NCI-H2081 (cell line): ENCODE measurements around the gene HS6ST2.

Experiments used
- DNase-seq, 2 experiments: peaks; one replicate each; lab custom pipeline; 2025; lab: John Stamatoyannopoulos, UW

HS6ST2 gene

GRCh38 chrX:132676561-132677186 is 281.8 kb downstream of the HS6ST2 start:
- peak; percentile 1 to 30 for DNase-seq

GRCh38 chrX:132676102-132676501 is 282.3 kb downstream of the HS6ST2 start:
- DNase-seq: no peak

GRCh38 chrX:132673331-132673730 is 285.1 kb downstream of the HS6ST2 start:
- no peak for DNase-seq

GRCh38 chrX:132671229-132671641 is 287.2 kb downstream of the HS6ST2 start:
- no peak for DNase-seq

- DNase-seq: no peak
Observed at GRCh38 chrX:132669142-132669541, 289.3 kb downstream of the HS6ST2 start.

- no peak for DNase-seq
Observed at GRCh38 chrX:132668178-132668577, 290.3 kb downstream of the HS6ST2 start.

- no peak for DNase-seq
Observed at GRCh38 chrX:132665676-132666075, 292.8 kb downstream of the HS6ST2 start.

GRCh38 chrX:132664273-132664672 is 294.2 kb downstream of the HS6ST2 start:
- DNase-seq: no peak

GRCh38 chrX:132662844-132663243 is 295.6 kb downstream of the HS6ST2 start:
- no peak for DNase-seq

- peak in 1 of 2 experiments; percentile 9 for DNase-seq
Observed at GRCh38 chrX:132657876-132658275, 300.6 kb downstream of the HS6ST2 start.

- DNase-seq: no peak
Observed at GRCh38 chrX:132652871-132653270, 305.6 kb downstream of the HS6ST2 start.

GRCh38 chrX:132651421-132652086 is 306.9 kb downstream of the HS6ST2 start:
- DNase-seq: no peak

- DNase-seq: no peak
Observed at GRCh38 chrX:132648895-132649294, 309.5 kb downstream of the HS6ST2 start.

- DNase-seq: no peak
Observed at GRCh38 chrX:132639446-132639845, 319.0 kb downstream of the HS6ST2 start.

GRCh38 chrX:132638313-132638712 is 320.1 kb downstream of the HS6ST2 start:
- DNase-seq: no peak

GRCh38 chrX:132636080-132636479 is 322.3 kb downstream of the HS6ST2 start:
- peak in 1 of 2 experiments; percentile 14 for DNase-seq

- no peak for DNase-seq
Observed at GRCh38 chrX:132634521-132634920, 323.9 kb downstream of the HS6ST2 start.

GRCh38 chrX:132631579-132632232 is 326.7 kb downstream of the HS6ST2 start:
- peak in 1 of 2 experiments; percentile 32 for DNase-seq

GRCh38 chrX:132624466-132624865 is 334.0 kb downstream of the HS6ST2 start:
- no peak for DNase-seq

- no peak for DNase-seq
Observed at GRCh38 chrX:132623942-132624341, 334.5 kb downstream of the HS6ST2 start.

GRCh38 chrX:132623300-132623699 is 335.1 kb downstream of the HS6ST2 start:
- DNase-seq: no peak

- DNase-seq: no peak
Observed at GRCh38 chrX:132622130-132622529, 336.3 kb downstream of the HS6ST2 start.

GRCh38 chrX:132618810-132619209 is 339.6 kb downstream of the HS6ST2 start:
- no peak for DNase-seq
